Progenitor cell of endocrine pancreas (in vitro differentiated cells): Measurements from ENCODE around the gene TMSB10. TPM values are rescaled to one million over a fixed set of nuclear protein-coding genes. Genes with fewer than 3 reads are reported as not detected.
"Not testable (repeated sequence)": the region's sequence is repeated elsewhere in the genome, so short reads cannot be mapped to it uniquely, and the experiment has no call there.

Experiments
- DNase-seq: peaks from one replicate; pipeline ENCODE4 v3.0.0; 2021; ENCODE audit warnings: low spot score; ENCODE audit not compliant: unreplicated experiment
- H3K27ac Mint-ChIP-seq: 2 replicates; pipeline ENCODE4 v1.8.0; 2021; ENCODE audit warnings: mild to moderate bottlenecking, moderate library complexity, mixed read lengths
- H3K27me3 Mint-ChIP-seq: 2 replicates; pipeline ENCODE4 v1.8.0; 2021; ENCODE audit warnings: mixed read lengths
- H3K36me3 Mint-ChIP-seq: 2 replicates; pipeline ENCODE4 v1.8.0; 2022; ENCODE audit warnings: mixed read lengths; ENCODE audit not compliant: insufficient read depth
- H3K4me1 Mint-ChIP-seq: 2 replicates; pipeline ENCODE4 v1.8.0; 2021; ENCODE audit warnings: low read depth, mixed read lengths
- H3K4me3 Mint-ChIP-seq: 2 replicates; pipeline ENCODE4 v1.8.0; 2021; ENCODE audit warnings: low read depth, mild to moderate bottlenecking, moderate library complexity, mixed read lengths
- H3K9me3 Mint-ChIP-seq: 2 replicates; pipeline ENCODE4 v1.8.0; 2021; ENCODE audit warnings: low read depth, mixed read lengths
- CTCF ChIP-seq: fragments of 200-600 bp; sonication (generic); IDR thresholded peaks from one replicate; pipeline ENCODE4 v1.5.0; 2021; ENCODE audit warnings: antibody characterized with exemption, mild to moderate bottlenecking; ENCODE audit not compliant: unreplicated experiment
- total RNA-seq: library from RNA; stranded (reverse); gene quantifications from 2 replicates; pipeline ENCODE4 v1.2.1, GENCODE V29; 2021

The TMSB10 gene
- total RNA-seq, 1 donor from 2014 or later, result 2,136 TPM

- Mint-ChIP-seq H3K4me1 (no peaks in the 10 kb centered on the region), H3K36me3 (no peaks in the 10 kb centered on the region), H3K27me3 (peaks cover 10% of the 10 kb centered on the region), H3K4me3 (no peak overlapping the region), H3K27ac (no peak overlapping the region), H3K9me3 (no peaks in the 10 kb centered on the region)
- TF ChIP-seq CTCF, result no peak
- no peak for DNase-seq
Measured at GRCh38 chr2:84870306-84870705, 35.1 kb upstream of the TMSB10 start.

GRCh38 chr2:84872691-84873090 lies 32.8 kb upstream of the TMSB10 start:
- H3K4me3 Mint-ChIP-seq, H3K27ac Mint-ChIP-seq, H3K36me3 Mint-ChIP-seq, H3K4me1 Mint-ChIP-seq, DNase-seq, H3K9me3 Mint-ChIP-seq: not testable (repeated sequence)
- H3K27me3 Mint-ChIP-seq, result peaks cover 29% of the 10 kb centered on the region

GRCh38 chr2:84873350-84873749 lies 32.1 kb upstream of the TMSB10 start:
- DNase-seq, result no peak
- Mint-ChIP-seq H3K27ac (no peak overlapping the region), H3K9me3 (no peaks in the 10 kb centered on the region), H3K36me3 (no peaks in the 10 kb centered on the region), H3K4me1 (no peaks in the 10 kb centered on the region), H3K4me3 (no peak overlapping the region), H3K27me3 (peaks cover 36% of the 10 kb centered on the region)
- no peak for TF ChIP-seq CTCF

- H3K4me3 Mint-ChIP-seq, result no peak overlapping the region
- no peaks in the 10 kb centered on the region for H3K36me3 Mint-ChIP-seq
- no peaks in the 10 kb centered on the region for H3K9me3 Mint-ChIP-seq
- H3K27ac Mint-ChIP-seq, result no peak overlapping the region
- no peak for DNase-seq
- H3K27me3 Mint-ChIP-seq, result peaks cover 47% of the 10 kb centered on the region
- no peaks in the 10 kb centered on the region for H3K4me1 Mint-ChIP-seq
- TF ChIP-seq CTCF, result no peak
Measured at GRCh38 chr2:84874381-84875212, 30.9 kb upstream of the TMSB10 start.

- peaks cover 3% of the 10 kb centered on the region for H3K4me1 Mint-ChIP-seq
- H3K4me3 Mint-ChIP-seq, result no peak overlapping the region
- no peak overlapping the region for H3K27ac Mint-ChIP-seq
- peaks cover 53% of the 10 kb centered on the region for H3K27me3 Mint-ChIP-seq
- TF ChIP-seq CTCF, result no peak
- no peak for DNase-seq
- no peaks in the 10 kb centered on the region for H3K36me3 Mint-ChIP-seq
- H3K9me3 Mint-ChIP-seq, result no peaks in the 10 kb centered on the region
Measured at GRCh38 chr2:84875213-84875560, 30.3 kb upstream of the TMSB10 start.

- not testable (repeated sequence) for H3K27ac Mint-ChIP-seq, H3K36me3 Mint-ChIP-seq, H3K4me3 Mint-ChIP-seq, H3K4me1 Mint-ChIP-seq, DNase-seq, H3K9me3 Mint-ChIP-seq
- H3K27me3 Mint-ChIP-seq, result peaks cover 55% of the 10 kb centered on the region
Measured at GRCh38 chr2:84875619-84876018, 29.8 kb upstream of the TMSB10 start.
